Measurements from ENCODE around the gene RAPGEF1. TPM values are rescaled to one million over a fixed set of nuclear protein-coding genes. Genes with fewer than 3 reads are reported as not detected.
"Not testable (repeated sequence)": the region's sequence is repeated elsewhere in the genome, so short reads cannot be mapped to it uniquely, and the experiment has no call there.

Gene RAPGEF1
- total RNA-seq, 1 experiment from 2014 or later = 30.8 TPM

DNA sequence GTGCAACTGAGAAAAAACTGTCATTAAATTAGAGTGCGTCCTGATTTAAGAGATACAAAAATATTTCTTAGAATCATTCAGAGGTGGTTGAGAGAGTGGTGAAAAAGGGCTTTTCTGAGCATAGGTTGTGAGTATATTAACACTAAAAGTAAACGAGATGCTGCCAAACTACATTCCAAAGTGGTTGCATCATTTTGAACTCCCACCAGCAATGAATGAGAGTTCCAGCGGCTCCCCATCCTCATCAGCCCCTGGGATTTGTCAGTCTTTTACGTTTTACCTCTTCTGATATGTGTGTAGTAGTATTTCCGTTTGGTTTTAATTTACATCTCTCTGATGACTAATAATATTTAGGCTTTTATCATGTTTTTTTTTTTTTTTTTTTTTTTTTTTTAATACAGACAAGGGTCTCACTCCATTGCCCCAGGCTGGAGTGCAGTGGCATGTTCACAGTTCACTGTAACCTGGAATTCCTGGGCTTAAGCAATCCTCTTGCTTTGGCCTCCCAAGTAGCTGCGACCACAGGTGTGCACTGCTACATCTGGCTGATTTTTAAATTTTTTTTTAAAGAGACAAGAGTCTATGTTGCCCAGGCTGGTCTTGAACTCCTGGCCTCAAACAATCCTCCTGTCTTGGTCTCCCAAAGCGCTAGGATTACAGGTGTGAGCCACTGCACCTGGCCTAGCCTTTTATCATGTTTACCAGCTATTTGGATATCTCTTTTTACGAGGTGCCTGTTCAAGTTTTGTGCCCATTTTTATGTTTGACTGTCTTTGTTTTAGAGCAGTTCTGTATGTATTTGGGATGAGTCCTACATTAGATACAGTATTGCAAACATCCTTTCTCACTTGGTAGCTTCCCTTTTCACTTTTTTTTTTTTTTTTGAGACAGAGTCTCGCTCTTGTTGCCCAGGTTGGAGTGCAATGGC is 177.6 kb downstream of the RAPGEF1 start:
- DNase-seq (ENCODE audit: low read depth) = peak; percentile 61

- DNase-seq (ENCODE audit: low read depth) = no peak
Observed at GRCh38 chr9:131559421-131560000, 180.4 kb downstream of the RAPGEF1 start.

- no peak for DNase-seq (ENCODE audit: low read depth)
Observed at GRCh38 chr9:131557855-131558548, 181.9 kb downstream of the RAPGEF1 start.

DNA sequence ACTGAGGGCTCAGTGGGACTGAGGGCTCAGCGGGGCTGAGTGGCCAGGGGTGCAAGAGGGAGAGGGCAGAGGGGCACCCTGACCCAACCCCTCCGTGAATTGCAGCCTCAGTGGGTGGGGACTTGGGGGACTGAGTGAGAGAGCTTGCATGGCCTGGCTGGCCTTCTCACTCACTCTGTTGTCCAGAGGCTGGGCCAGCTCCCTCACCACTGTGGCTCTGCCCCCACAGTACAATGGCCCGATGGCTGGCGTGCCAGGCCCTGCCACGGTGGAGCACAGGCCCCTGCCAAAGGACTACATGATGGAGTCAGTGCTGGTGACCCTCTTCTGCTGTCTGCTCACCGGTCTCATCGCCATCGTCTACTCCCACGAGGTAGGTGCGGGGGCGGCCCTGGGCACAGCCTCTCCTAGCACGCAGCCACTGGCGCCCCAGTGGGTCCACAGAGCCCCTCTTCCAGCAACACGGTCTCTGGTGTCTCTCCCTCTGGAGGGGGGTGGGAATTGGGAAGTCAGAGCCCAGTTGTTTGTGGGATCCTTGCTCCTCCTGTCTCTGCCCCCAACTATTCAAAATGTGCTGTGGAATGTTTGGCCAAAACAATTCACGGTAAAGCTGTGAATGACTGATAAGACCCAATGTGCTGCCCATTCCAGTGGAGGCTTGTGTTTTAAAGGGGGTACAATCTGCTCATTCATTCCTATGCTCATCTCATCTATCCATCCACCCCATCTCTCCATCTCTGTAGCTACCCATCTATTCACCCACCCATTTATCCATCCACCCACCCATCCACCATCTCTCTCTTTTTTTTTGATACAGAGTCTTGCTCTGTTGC is 183.8 kb downstream of the RAPGEF1 start:
- no peak for DNase-seq (ENCODE audit: low read depth)

- no peak for DNase-seq (ENCODE audit: low read depth)
Observed at GRCh38 chr9:131554843-131555351, 185.0 kb downstream of the RAPGEF1 start.

DNA sequence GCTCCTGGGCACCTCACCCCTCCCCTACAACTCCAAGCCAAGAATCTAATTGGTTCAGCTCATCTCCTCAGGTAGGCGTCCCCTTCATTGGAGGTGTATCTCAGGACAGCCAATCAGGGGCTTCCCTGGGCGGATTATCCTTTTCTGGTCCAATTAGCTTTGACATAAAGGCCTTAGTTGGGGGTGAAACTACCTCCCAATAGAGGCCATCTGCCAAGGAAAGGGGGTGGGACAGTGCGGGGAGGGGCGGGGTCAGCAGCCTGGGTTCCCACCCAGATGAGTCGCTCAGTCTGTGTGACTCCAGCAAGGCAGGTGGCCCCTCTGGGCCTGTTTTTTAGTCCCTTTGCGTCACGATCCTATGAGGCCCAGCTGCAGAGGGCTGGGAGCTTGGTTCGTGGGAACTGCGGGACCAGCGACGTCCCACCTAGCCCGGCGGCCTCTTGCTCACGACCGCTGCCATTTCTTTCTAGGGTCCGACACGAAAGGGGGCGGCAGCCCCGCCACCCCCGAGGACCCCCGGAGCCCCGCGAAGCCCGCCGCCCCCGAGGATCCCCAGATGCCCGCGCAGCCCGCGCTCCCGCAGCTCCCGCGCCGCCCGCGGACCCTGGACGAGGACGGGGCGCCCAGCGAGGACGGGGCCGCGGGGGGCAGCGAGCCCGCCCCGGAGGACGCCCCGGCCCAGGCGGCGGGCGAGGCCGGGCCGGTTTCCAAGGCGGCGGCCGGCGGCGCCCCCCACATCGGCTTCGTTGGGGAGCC is 185.6 kb downstream of the RAPGEF1 start:
- no peak for DNase-seq (ENCODE audit: low read depth)

- DNase-seq (ENCODE audit: low read depth) = no peak
Observed at GRCh38 chr9:131552030-131552429, 187.8 kb downstream of the RAPGEF1 start.

- not testable (repeated sequence) for DNase-seq (ENCODE audit: low read depth)
Observed at GRCh38 chr9:131550465-131550864, 189.4 kb downstream of the RAPGEF1 start.

GRCh38 chr9:131549186-131549585 is 190.7 kb downstream of the RAPGEF1 start:
- not testable (repeated sequence) for DNase-seq (ENCODE audit: low read depth)

DNA sequence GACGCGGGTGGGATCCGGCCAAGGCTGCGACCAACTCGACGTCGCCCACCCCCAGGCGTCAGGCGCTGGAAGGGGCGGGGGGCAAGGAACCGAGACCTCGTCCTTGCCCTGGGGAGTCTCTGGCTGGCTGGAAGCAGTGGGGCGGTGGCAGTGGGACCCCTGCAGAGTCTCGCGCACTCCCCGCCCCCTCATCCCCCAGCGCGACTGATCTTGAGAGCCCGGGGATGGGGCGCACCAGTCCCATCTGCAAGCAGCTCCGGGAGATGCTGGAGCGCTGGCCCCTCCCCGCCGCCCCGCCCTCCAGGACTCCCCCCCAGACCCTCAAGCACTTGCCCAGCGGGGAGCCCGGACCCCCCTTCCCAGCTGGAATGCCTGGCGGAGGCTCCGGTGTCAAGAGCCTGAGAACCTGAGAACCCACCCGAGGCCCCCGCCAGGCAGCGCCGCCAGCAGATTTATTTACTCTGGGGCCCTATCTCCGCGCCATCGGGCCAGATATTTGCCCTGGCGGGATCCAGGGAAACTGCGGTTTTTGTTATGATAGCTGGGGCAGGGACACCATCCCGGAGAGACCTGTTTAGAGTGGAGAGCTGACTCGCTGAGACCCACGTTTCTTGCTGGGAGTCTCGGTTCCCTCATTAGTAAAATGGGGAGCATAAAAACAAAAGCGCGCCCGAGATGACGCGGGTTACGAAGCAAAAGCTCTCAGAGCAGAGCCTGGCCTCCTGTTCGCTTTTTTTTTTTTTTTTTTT is 193.4 kb downstream of the RAPGEF1 start:
- DNase-seq (ENCODE audit: low read depth) = peak; percentile 41

DNA sequence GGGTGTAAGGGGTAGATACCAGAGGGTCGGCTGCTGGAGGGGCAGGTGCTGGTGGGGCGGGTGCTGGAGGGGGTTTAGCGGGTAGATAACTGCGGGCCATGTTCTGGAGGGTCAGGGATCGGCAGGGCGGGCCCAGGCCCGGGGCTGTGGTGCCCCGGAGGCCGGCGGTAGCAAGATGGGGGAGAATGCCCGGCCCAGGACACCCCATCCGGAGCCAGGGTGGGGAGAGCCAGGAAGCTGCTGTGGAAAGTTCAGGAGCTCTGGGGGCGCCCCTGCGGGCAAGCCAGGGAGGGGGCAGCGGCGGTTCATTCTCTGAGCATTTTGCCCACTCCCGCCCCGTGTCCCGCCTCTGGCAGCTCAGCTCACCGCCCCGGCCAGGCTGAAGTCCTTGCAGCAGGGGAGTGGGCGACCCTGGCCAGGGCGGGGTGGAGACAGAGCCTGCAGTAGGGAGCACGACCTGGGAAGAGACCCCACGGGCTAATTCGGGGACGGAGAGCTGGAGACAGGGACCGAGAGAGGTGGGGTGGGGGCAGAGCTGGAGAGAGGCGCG is 194.0 kb downstream of the RAPGEF1 start:
- DNase-seq (ENCODE audit: low read depth) = no peak

- DNase-seq (ENCODE audit: low read depth) = no peak
Observed at GRCh38 chr9:131545003-131545785, 194.7 kb downstream of the RAPGEF1 start, which contains the start of gene PRRT1B. TSS of gene PRRT1B (plus strand) at chr9:131545523. CDS start at chr9:131545616, 93 bp downstream.

DNA sequence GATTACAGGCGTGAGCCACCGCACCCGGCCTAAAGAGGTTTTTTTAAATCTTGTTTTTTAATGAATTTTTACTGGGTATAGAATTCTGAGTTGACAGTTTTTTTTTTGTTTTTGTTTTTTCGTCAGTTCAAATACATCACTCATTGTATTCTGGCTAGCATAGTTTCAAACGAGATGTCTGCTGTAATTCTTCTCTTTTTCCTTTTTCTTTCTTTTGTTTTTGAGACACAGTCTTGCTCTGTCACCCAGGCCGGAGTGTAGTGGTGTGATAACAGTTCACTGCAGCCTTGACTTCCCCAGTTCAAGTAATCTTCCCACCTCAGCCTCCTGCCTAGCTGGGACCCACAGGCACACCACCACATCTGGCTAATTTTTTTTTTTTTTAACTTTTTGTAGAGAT is 196.7 kb downstream of the RAPGEF1 start:
- DNase-seq (ENCODE audit: low read depth) = peak; percentile 16

DNA sequence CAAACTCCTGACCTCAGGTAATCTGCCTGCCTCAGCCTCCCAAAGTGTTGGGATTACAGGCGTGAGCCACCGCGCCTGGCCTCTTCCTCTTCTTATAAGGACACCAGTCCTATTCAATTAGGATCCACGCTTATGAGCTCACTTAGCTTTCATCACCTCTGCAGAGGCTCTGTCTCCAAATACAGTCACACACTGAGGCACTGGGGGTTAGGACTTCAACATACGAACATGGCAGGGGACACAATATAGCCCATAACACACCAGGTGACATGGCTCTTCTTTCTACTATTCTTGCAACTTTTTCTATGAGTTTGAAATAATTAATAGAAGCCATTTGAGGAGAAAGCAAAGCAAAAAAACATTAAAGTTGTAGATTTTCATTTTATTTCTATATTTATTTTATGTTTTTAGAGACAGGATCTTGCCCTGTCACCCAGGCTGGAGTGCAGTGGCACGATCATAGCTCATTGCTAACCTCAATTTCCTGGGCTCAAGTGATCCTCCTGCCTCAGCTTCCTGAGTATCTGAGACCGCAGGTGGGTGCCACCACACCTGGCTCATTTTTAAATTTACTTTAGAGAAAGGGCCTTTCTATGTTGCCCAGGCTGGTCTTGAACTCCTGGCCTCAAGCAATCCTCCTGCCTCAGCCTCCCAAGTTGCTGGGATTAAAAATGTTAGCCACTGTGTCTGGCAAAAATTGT is 200.5 kb downstream of the RAPGEF1 start:
- no peak for DNase-seq (ENCODE audit: low read depth)

GRCh38 chr9:131537946-131538345 is 201.9 kb downstream of the RAPGEF1 start:
- no peak for DNase-seq (ENCODE audit: low read depth)

DNA sequence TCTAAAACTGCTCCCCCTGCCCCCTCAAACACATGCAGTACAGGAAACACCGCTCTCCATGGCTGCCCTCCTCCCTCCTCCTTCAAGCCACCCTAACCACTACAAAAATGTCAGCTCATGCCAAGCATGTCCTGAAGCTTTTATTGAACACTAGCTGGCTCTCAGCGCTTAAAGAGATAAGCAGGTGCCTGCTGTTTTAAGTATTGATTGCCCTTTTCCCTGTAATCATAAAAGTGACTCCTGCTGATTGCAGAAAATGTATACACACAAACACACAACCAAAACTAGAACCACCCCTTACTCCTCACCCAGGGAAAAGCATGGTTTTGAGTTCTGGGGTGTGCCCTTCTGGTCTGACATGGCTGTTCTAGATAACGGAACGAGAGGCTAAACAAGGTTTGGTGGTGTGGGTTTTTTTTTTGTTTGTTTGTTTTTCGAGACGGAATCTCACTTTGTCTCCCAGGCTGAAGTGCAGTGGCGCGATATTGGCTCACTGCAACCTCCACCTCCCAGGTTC is 205.1 kb downstream of the RAPGEF1 start:
- DNase-seq (ENCODE audit: low read depth) = no peak

- peak; percentile 78 for DNase-seq (ENCODE audit: low read depth)
Observed at GRCh38 chr9:131530920-131531832, 208.7 kb downstream of the RAPGEF1 start, which contains the start of gene UCK1. TSS of gene UCK1 (minus strand) at chr9:131531263. CDS start at chr9:131531174, 89 bp downstream.
